Measurements from ENCODE around the gene BORCS6. TPM values are rescaled to one million over a fixed set of nuclear protein-coding genes. Genes with fewer than 3 reads are reported as not detected.

BORCS6 gene
- total and polyA plus RNA-seq, 2 of the 13 experiments (the other 11 are each of a cell fraction or from before 2014, with no cell fraction given), result 2.0 to 5.1 TPM

DNA sequence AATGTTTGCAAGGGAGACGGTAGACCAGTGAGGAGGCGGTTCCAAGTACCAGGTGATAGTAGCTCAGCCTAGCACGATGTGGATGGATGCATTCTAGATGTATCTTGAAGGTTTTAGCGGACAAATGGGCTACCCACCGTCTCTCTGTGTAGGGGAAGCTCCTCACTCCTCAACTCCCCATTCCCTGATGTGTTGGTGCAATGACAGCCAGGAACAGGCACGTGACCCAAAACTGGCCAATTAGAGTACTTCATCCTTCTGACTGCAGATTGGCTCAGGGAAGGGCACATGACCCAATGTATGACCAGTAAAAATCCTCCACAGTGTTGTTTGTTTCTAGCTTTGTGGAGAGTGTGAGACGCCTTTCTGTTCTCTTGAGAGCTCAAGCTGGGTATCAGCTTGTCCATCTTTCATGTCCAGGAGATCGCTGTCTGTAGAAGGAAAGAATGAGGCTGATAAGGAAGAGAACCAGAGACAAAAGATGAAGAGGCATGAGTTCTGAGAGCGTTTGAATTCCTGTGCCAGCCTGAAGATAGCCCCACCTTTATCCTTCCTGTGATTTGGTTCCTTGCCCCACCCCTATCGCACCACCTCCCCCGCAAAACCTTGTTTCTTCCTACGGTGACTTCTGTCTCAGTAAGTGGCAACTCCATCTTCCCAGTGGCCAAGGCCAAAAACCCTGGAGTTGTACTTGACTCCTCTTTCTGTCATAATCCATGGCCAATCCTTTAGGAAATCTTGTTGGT is 2.3 kb upstream of the BORCS6 start (continued):
- TF ChIP-seq NFE2L2 (IDR thresholded peaks at IDR 0.05; ENCODE audit: low read length) (no peak), ADNP (CRISPR knock-in tag; IDR thresholded peaks at IDR 0.05) (no peak), MIXL1 (CRISPR knock-in tag; IDR thresholded peaks at IDR 0.05) (no peak), RBAK (CRISPR knock-in tag; IDR thresholded peaks at IDR 0.05) (no peak), FOXA1 (IDR thresholded peaks at IDR 0.05) (no peak), FOXA1 (CRISPR knock-in tag; IDR thresholded peaks at IDR 0.05) (peak; percentile 9; the same call in 1 of the 2 replicates), NKX3-1 (CRISPR knock-in tag; IDR thresholded peaks at IDR 0.05) (no peak), LCORL (IDR thresholded peaks at IDR 0.05) (no peak), LCORL (CRISPR knock-in tag; IDR thresholded peaks at IDR 0.05) (peak; percentile 50; the same call in 1 of the 2 replicates), TAF1 (CRISPR knock-in tag; IDR thresholded peaks at IDR 0.05) (peak; percentile 62; the same call in 1 of the 2 replicates), CCAR2 (optimal IDR thresholded peaks at IDR 0.05; ENCODE audit: low read depth, low read length) (no peak), ERF (CRISPR knock-in tag; IDR thresholded peaks at IDR 0.05) (peak; percentile 44; the same call in 1 of the 2 replicates), POLR2G (IDR thresholded peaks at IDR 0.05; ENCODE audit: low read depth, low read length) (peak; percentile 83), KDM5A (IDR thresholded peaks at IDR 0.05; ENCODE audit: borderline replicate concordance, low read length) (no peak), SSRP1 (CRISPR knock-in tag; IDR thresholded peaks at IDR 0.05) (0 out of 2 replicates have a peak, but pooled peaks have one; percentile 23), ZBTB43 (CRISPR knock-in tag; conservative IDR thresholded peaks at IDR 0.05) (no peak), ZBTB3 (CRISPR knock-in tag; IDR thresholded peaks at IDR 0.05; ENCODE audit: borderline replicate concordance, low read depth) (no peak), SP4 (CRISPR knock-in tag; IDR thresholded peaks at IDR 0.05) (no peak), GABPB1 (CRISPR knock-in tag; IDR thresholded peaks at IDR 0.05) (no peak), FLYWCH1 (CRISPR knock-in tag; IDR thresholded peaks at IDR 0.05) (no peak), ZC3H4 (CRISPR knock-in tag; IDR thresholded peaks at IDR 0.05; ENCODE audit: borderline replicate concordance) (no peak), ZNF83 (CRISPR knock-in tag; IDR thresholded peaks at IDR 0.05; ENCODE audit: borderline replicate concordance) (no peak), KLF6 (CRISPR knock-in tag; IDR thresholded peaks at IDR 0.05) (no peak), FIP1L1 (IDR thresholded peaks at IDR 0.05; ENCODE audit: borderline replicate concordance, insufficient read depth, low read depth, low read length) (no peak)
- TF ChIP-seq, protein P1, sequence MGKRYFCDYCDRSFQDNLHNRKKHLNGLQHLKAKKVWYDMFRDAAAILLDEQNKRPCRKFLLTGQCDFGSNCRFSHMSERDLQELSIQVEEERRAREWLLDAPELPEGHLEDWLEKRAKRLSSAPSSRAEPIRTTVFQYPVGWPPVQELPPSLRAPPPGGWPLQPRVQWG (CRISPR knock-in tag; IDR thresholded peaks at IDR 0.05; ENCODE audit: borderline replicate concordance, low read depth), result no peak
- TF ChIP-seq, protein P2, sequence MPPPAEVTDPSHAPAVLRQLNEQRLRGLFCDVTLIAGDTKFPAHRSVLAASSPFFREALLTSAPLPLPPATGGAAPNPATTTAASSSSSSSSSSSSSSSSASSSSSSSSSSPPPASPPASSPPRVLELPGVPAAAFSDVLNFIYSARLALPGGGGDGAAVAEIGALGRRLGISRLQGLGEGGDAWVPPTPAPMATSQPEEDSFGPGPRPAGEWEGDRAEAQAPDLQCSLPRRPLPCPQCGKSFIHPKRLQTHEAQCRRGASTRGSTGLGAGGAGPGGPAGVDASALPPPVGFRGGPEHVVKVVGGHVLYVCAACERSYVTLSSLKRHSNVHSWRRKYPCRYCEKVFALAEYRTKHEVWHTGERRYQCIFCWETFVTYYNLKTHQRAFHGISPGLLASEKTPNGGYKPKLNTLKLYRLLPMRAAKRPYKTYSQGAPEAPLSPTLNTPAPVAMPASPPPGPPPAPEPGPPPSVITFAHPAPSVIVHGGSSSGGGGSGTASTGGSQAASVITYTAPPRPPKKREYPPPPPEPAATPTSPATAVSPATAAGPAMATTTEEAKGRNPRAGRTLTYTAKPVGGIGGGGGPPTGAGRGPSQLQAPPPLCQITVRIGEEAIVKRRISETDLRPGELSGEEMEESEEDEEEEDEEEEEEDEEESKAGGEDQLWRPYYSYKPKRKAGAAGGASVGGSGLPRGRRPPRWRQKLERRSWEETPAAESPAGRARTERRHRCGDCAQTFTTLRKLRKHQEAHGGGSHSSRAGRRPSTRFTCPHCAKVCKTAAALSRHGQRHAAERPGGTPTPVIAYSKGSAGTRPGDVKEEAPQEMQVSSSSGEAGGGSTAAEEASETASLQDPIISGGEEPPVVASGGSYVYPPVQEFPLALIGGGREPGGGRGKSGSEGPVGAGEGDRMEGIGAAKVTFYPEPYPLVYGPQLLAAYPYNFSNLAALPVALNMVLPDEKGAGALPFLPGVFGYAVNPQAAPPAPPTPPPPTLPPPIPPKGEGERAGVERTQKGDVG (CRISPR knock-in tag; IDR thresholded peaks at IDR 0.05; ENCODE audit: borderline replicate concordance), result no peak
- TF ChIP-seq, protein P3, sequence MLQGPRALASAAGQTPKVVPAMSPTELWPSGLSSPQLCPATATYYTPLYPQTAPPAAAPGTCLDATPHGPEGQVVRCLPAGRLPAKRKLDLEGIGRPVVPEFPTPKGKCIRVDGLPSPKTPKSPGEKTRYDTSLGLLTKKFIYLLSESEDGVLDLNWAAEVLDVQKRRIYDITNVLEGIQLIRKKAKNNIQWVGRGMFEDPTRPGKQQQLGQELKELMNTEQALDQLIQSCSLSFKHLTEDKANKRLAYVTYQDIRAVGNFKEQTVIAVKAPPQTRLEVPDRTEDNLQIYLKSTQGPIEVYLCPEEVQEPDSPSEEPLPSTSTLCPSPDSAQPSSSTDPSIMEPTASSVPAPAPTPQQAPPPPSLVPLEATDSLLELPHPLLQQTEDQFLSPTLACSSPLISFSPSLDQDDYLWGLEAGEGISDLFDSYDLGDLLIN (CRISPR knock-in tag; IDR thresholded peaks at IDR 0.05; ENCODE audit: borderline replicate concordance), result no peak

All from HepG2 (cell line).